Measurements from ENCODE around the gene JPT2. TPM values are rescaled to one million over a fixed set of nuclear protein-coding genes. Genes with fewer than 3 reads are reported as not detected.

JPT2 gene
- total RNA-seq, result 39.4 TPM

GRCh38 chr16:1677942-1678499 lies at the start of gene JPT2:
TSS of gene JPT2 (plus strand) at chr16:1678279. CDS start at chr16:1678313, 34 bp downstream.

GRCh38 chr16:1705688-1706385 lies 27.8 kb downstream of the JPT2 start, which contains the start of gene MAPK8IP3:
TSS of gene MAPK8IP3 (plus strand) at chr16:1706195. CDS start at chr16:1706340, 145 bp downstream.

Small RNA genes lying within 50 kb of the gene (small RNA-seq; reads per million reads assigned to genes)
- 0.09 reads per million for gene MIR3177 (ENCODE audit: low replicate concordance)

Other genes with a start within 250 kb of the JPT2 start
- gene PERCC1, start 247.2 kb upstream of the JPT2 start, total RNA-seq, result not detected
- gene CCDC154, start 233.7 kb upstream of the JPT2 start, total RNA-seq, result 1.9 TPM
- 51.0 TPM for gene CLCN7, start 203.3 kb upstream of the JPT2 start, total RNA-seq
- not detected for gene PTX4, start 189.3 kb upstream of the JPT2 start, total RNA-seq
- gene TELO2, start 184.9 kb upstream of the JPT2 start, total RNA-seq, result 23.8 TPM
- gene TMEM204, start 144.6 kb upstream of the JPT2 start, total RNA-seq, result 2.8 TPM
- 65.4 TPM for gene IFT140, start 66.2 kb upstream of the JPT2 start, total RNA-seq
- 18.8 TPM for gene CRAMP1, start 65.9 kb upstream of the JPT2 start, total RNA-seq
- 169 TPM for gene MAPK8IP3, start 27.9 kb downstream of the JPT2 start, total RNA-seq
- 26.9 TPM for gene NME3, start 93.3 kb downstream of the JPT2 start, total RNA-seq
- gene EME2, start 94.5 kb downstream of the JPT2 start, total RNA-seq, result 18.2 TPM
- gene MRPS34, start 94.9 kb downstream of the JPT2 start, total RNA-seq, result 27.5 TPM
- gene SPSB3, start 104.3 kb downstream of the JPT2 start, total RNA-seq, result 74.2 TPM
- 46.6 TPM for gene NUBP2, start 104.7 kb downstream of the JPT2 start, total RNA-seq
- 0.31 TPM for gene IGFALS, start 115.4 kb downstream of the JPT2 start, total RNA-seq
- gene HAGH, start 148.5 kb downstream of the JPT2 start, total RNA-seq, result 59.5 TPM
- 61.7 TPM for gene FAHD1, start 148.9 kb downstream of the JPT2 start, total RNA-seq
- gene MEIOB, start 193.9 kb downstream of the JPT2 start, total RNA-seq, result not detected
- gene HS3ST6, start 240.1 kb downstream of the JPT2 start, total RNA-seq, result not detected

Measured in parietal lobe (tissue), 2 donors.